HFF-Myc (cell line): ENCODE data around the gene TBCCD1.

Source experiments
- DNase-seq: peaks from one replicate; pipeline ENCODE4 v3.0.0-alpha.2; 2011; ENCODE audit warnings: low read depth; ENCODE audit errors: extremely low read depth
- H3K4me3 ChIP-seq: replicated peaks from 2 replicates; pipeline ENCODE4 v1.5.1; 2011; ENCODE audit warnings: low read depth, mild to moderate bottlenecking, control low read depth, low read length
- CTCF ChIP-seq: IDR thresholded peaks from 2 replicates; pipeline ENCODE4 v1.5.1; 2012; ENCODE audit warnings: mild to moderate bottlenecking, low read depth, low read length, control low read depth; ENCODE audit errors: missing control alignments

Gene TBCCD1

GRCh38 chr3:186600896-186601295, 33.8 kb upstream of the TBCCD1 start:
- no peak for TF ChIP-seq CTCF
- no peak for DNase-seq
- H3K4me3 ChIP-seq = no peak overlapping the region

GRCh38 chr3:186599785-186600166, 32.6 kb upstream of the TBCCD1 start:
- no peak for TF ChIP-seq CTCF
- no peak overlapping the region for H3K4me3 ChIP-seq
- no peak for DNase-seq

- TF ChIP-seq CTCF = no peak
- DNase-seq = no peak
- no peak overlapping the region for H3K4me3 ChIP-seq
Measured at GRCh38 chr3:186599142-186599784, 32.1 kb upstream of the TBCCD1 start.

- no peak overlapping the region for H3K4me3 ChIP-seq
- TF ChIP-seq CTCF = no peak
- DNase-seq = no peak
Measured at GRCh38 chr3:186598794-186599141, 31.6 kb upstream of the TBCCD1 start.

GRCh38 chr3:186598108-186598784, 31.1 kb upstream of the TBCCD1 start:
- H3K4me3 ChIP-seq = no peak overlapping the region
- DNase-seq = no peak
- TF ChIP-seq CTCF = no peak

- no peak overlapping the region for H3K4me3 ChIP-seq
- no peak for DNase-seq
- no peak for TF ChIP-seq CTCF
Measured at GRCh38 chr3:186596568-186597287, 29.6 kb upstream of the TBCCD1 start.
